HG03457 (cell line): Measurements from ENCODE around the gene PHLDB1.

Experiments
- ATAC-seq: cut with Tn5 transposase; IDR thresholded peaks from one replicate; pipeline ENCODE4 v1.9.1; 2021; ENCODE audit warnings: moderate number of reproducible peaks; ENCODE audit not compliant: unreplicated experiment

PHLDB1 gene

GRCh38 chr11:118638726-118639125 lies 31.3 kb downstream of the PHLDB1 start:
- ATAC-seq = no peak

DNA sequence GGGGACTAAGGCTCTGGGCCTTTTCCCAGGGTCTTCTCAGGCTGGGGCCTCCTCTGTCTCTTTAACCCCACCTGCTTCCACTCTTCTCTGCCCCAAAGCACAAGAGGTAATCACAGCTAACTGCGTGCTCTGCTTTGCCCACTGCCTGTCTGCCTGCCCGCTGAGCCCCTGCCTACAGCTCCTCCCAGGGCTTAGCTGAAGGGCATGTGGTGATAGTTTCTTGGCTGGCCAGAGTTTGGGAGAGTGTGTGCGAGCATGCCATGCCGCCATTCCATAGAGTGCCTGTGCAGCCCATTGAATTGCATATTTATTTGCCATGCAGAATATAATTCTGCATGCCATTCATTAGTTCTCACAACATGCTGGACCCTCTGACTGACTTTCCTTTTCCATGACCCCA lies 32.5 kb downstream of the PHLDB1 start:
- ATAC-seq = no peak

DNA sequence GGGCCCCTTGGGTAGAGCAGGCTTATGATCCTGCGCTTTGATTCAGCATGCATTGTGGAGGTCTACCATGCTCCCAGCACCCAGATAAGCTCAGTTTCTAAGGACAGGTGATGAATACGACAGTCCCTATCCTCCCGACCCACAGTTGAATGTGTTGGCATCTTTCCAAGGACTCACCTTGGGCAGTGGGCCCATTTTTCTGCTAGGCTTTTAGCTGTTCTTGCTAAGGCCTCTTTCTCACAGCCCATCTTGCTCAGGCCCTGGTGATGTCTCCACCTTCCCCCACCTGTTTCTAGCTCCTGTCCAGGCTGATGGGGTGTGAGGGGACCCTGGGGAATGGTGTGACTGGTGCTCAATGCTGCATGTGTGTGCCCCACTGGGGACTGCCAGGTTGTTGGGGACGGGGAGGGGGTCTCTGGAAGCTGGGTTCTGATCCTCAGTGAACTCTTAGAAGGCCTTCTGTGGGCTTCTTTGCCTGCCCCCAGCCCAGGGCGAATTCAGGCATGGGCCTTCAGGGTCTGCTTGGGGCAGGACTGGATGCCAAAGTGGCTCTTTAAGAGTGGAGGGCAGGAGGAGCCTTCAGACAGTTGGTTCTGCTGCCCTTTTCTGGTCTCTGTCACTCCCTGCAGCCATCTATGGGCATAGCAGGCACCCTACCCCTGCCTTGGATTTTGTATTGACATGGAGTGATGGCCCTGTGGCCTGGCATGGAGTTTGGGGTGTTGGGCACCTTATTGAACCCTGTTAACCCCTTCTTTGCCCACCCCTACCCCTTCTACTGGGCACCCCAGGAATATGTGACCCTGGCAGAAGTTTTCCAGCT lies 33.1 kb downstream of the PHLDB1 start:
- ATAC-seq = no peak

DNA sequence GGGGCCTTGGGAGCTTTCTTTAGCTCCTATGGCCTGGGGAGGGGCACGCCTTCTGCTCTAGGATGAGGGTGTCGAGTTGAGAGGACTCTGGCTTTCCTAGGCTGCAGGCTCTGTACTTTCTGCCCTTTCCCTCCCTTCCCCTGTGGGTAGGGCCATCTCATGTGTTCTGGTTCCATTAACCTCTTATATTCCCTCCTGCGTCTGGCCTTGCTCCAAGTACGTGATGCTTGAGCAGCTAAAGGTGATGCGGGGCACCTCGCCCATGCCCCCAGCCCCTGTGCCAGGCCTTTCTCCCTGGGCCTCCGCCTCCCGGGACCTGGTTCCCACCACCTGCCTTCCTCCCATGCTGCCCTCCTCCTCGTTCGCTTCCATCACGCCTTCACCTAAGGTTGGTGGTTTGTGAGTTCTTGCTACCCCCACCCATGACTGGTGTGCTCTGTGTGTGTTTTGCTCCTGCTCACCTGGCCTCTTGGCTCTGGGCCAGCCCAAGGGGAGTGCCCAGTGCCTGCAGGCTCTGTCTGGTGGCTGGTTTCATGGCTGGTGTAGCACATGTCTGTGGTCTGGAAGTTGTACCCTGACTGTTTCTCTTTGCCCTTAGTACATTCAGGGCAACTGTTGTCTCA lies 34.1 kb downstream of the PHLDB1 start:
- no peak for ATAC-seq

GRCh38 chr11:118643142-118643994 lies 36.0 kb downstream of the PHLDB1 start:
- ATAC-seq = no peak

- no peak for ATAC-seq
Observed at GRCh38 chr11:118643995-118644345, 36.6 kb downstream of the PHLDB1 start.

DNA sequence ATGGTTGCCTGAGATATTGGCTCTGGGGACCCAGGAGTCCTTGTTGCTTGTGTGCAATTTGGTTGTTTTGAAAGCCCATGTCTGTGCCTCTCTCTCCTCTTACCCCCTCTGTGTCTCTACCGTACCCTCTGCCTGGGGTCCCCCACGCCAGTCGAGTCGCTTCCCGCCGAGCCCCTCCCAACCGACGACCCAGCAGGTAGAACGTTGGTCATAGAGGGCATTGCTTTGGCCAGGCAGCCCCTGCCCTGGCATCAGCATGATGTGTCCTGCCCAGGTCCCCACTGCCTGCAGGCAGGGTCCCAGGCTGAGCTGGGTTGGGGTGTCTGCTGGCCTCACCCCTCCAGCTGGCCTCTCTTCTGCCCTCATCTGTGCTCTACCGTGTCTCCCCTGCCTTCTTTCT lies 37.1 kb downstream of the PHLDB1 start:
- ATAC-seq = no peak

DNA sequence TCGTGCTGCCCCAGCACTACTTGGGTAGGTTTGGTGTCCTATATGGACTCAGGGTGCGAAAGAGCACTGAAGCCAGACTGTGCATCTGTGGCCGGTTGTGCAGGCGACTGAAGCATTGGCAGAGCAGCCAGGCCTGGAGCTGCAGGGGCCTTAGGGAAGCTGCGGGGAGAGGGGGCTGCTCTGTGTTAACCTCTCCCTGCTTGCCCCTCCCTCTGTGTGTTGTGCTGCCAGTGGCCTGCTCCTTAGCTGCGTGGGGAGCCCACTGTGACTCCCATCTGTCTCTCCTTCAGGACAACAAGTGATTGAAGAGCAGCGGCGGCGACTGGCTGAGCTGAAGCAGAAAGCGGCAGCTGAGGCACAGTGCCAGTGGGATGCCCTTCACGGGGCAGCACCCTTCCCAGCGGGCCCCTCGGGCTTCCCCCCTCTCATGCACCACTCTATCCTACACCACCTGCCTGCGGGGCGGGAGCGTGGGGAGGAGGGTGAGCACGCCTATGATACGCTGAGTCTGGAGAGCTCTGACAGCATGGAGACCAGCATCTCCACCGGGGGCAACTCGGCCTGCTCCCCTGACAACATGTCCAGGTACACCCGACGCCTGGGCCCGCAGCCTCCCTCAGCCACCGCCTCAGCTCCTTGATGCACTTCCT lies 37.8 kb downstream of the PHLDB1 start:
- no peak for ATAC-seq

GRCh38 chr11:118646393-118646792 lies 39.0 kb downstream of the PHLDB1 start:
- ATAC-seq = no peak

- no peak for ATAC-seq
Observed at GRCh38 chr11:118648291-118648690, 40.9 kb downstream of the PHLDB1 start.

DNA sequence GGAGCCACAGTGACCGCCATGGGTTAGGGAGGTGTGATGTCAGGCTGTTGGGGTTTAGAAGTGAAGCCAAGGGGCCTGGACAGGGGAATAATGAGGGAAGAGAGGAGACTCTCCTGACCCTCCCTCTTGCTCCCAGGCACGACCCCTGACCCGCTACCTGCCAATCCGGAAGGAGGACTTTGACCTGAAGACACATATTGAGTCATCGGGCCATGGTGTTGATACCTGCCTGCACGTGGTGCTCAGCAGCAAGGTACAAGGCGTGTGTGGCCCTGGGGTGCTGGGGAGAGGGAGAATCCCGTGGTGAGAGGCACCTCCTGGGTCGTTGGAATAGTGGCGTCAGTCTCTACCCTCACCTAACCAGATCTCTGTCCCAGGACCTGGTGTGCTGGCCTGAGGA lies 42.5 kb downstream of the PHLDB1 start:
- no peak for ATAC-seq

- ATAC-seq = no peak
Observed at GRCh38 chr11:118650366-118650765, 43.0 kb downstream of the PHLDB1 start.

- no peak for ATAC-seq
Observed at GRCh38 chr11:118651820-118652219, 44.4 kb downstream of the PHLDB1 start.

DNA sequence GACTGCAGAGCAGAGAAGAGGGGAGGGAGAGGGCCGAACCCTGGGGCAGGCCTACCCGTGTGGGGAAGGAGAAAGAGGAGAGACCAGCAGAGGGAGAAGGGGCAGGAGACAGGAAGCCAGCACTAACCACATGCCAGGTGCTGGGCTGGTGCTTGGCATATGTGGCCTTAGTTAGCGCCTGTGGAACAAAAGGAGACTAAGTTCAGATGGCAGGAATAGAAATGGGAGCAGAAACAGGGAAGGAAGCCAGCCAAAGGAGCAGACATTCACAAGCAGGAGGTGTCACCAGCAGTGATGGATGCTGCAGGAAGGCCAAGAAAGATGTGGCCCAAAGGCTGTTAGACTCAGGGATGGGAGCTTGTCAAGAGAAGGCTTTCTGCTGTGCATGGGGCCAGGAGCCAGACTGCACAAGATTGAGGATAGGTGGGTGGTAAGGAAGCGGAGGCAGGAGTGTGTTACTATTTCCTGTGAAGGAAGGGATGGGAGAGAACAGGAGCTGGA lies 45.3 kb downstream of the PHLDB1 start:
- ATAC-seq = no peak

GRCh38 chr11:118653684-118654390 lies 46.4 kb downstream of the PHLDB1 start:
- ATAC-seq = no peak

GRCh38 chr11:118655486-118656190 lies 48.2 kb downstream of the PHLDB1 start:
- ATAC-seq = no peak

- ATAC-seq = no peak
Observed at GRCh38 chr11:118656563-118657165, 49.2 kb downstream of the PHLDB1 start.

DNA sequence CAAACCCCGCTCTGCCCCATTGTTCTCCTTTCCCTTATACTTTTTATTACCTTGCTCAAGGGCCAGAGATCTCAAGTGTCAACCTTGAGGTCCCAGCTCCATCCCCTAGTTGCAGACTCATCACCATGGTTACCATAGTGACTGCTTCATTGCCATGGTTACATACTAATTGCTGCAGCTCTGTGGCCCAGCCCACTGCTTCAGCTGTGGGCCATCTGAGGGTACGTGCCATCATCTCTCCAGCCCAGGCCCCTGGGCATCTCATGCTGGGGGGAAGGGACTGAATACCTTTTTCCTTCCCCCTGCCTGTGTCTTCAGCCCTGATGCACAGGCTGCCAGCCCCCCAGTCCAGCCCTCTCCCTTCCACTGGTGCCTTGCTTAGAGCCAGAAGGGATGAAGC lies 49.8 kb downstream of the PHLDB1 start:
- ATAC-seq = no peak

- no peak for ATAC-seq
Observed at GRCh38 chr11:118657709-118658428, 50.5 kb downstream of the PHLDB1 start.
